Activated CD4-positive, alpha-beta T cell treated with anti-CD3 and anti-CD28 coated beads, Interleukin-2, amount 50 U/mL, for 48 hours (primary cell): ENCODE measurements around the gene CBLN1.
"Not testable (repeated sequence)": the region's sequence is repeated elsewhere in the genome, so short reads cannot be mapped to it uniquely, and the experiment has no call there.

Experiments used
- DNase-seq, 2 experiments: peaks; one replicate each; pipeline ENCODE4 v3.0.0-alpha.2; 2020

Gene CBLN1

DNA sequence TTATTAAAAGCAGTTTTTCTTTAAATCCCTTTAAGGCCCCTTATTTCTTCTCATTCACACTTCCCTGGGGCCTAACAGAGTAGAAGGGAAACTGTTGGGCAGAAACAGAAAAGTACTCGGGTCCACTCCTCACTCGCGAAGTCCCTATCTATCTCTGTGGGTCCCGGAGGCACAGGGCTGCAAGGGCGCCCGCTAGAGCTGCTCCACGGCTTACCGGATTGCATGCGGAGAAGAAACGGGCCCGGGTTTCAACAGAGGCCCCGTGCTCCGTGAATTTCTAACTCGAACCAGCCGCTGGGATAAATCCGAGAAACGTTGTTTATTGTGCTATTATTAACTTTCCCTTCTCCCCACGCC, 4.3 kb downstream of the CBLN1 start:
- DNase-seq, result no peak

DNA sequence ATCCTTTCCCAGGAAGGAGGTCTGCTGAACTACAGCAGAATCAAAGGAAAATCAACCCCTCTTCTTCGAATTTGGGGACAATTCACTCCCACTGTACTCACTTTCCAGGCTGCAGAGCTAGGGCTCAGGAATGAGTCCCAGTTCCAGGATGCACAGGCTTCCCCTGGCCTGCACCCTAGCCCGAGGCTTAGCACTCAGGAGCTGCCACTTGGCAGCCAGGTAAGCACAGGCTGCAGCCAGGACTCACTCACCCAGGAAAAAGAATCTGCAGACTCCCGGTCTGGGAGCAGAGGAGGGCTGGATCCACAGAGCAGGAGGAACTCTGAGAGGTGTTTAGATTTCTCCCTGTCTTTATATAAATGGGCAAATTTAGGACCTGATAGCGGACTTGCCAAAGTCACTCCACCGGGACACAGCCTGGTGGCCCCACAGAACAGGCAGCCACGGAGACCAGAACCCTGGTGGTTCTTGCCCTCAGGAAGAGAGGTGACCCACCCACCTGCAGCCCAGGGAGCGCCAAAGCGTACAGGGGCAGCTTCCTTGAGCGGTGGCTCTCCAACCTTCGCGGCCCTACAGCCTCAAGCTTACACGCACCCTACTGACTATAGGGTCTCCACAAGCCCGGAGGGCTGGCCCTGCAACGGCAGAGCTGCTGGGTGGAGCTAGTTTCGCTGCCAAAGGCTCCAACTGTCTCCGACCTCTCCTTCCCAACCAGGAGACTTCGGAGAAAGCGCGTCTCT, 4.8 kb downstream of the CBLN1 start:
- no peak for DNase-seq

- DNase-seq, result no peak
Observed at GRCh38 chr16:49275870-49276269, 5.8 kb downstream of the CBLN1 start.

DNA sequence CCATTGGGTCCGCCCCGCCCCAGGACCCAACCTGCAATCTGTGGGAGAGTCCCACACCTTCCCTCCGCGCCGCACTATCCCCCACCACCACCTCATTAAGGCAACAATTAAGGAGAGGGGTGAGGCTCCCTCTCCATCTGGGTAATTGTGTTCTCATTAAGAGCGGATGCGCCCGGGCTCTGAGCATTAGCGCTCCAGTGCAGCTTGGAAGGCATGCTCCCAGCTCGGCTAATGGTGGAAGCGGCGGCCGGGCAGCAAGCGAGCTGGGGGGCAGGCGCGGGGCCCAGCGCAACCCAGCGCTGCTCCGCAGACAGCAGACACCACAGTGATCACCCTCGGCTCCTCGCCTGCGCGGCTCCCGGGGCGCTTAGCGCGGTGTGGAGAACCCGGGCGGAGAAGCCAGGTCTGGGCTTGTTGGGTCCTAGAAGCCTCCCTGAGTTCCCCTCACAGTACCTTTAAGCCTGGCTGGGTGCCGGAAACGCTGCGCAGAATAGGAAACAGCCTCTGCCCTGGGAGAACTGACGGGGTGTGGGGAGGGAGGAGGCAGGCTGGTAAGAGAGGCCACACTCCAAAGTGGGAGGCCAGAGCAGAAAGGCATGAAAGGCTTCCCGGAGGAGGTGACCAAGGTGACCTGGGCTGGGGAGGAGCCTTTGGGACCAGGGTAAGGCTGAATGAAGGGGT, 6.4 kb downstream of the CBLN1 start:
- DNase-seq, result no peak

- no peak for DNase-seq
Observed at GRCh38 chr16:49274591-49274990, 7.0 kb downstream of the CBLN1 start.

GRCh38 chr16:49273771-49274170, 7.9 kb downstream of the CBLN1 start:
- no peak for DNase-seq

DNA sequence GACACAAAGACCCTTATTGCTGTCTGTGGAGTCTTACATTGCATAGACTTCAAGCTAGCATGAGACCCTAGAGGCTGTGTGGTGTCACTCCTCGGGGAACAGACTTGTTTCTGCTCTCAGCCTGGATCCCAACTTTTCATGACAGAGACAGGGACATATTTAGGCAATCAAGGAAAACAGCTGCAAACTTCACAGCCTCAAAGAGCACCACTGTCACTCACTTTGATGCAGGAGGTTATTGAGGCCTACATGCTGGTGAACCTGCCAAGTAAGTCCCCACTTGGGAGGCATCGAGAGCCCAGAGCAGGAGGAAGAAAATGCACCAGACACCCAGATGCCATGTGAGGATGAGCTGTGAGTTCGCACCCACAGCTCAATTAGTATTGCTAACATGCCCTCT, 10.3 kb downstream of the CBLN1 start:
- no peak for DNase-seq

DNA sequence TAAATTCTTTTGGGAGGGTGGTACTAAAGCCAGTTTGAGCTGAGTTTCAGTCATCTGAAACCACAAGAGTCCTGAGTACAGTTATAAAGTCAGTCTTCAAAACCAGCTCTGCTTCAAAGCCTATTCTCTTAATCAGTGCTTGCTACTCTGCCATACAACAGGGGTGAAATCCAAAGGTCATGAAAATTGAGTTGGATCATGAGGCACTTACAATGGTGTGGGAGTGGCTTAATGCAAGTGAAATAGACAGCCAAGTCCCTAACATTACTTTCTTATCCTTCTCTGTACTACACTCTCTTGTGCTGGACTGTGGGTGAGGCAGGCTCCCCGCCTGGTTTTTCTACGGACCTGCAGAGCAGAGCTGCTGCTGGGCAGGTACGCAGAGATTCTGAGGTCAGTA, 12.4 kb downstream of the CBLN1 start:
- no peak for DNase-seq

DNA sequence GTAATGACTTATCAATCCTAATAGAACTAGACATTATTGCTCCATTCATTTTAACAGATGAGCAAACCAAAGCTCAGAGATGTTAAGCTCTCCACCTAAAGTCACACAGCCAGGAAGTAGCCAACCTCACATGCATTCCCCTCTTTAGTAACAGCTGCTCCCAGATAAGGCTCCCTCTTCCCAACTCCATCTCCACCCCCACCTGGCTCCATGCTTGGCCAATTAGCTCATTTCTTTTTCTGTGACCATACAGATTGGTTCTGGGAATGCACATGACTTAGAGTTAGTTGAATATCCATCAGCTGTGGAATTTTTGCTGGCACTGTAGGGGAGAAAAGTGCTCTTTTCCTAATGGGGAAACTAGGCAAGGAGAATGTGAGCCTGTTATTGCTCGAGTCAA, 13.0 kb downstream of the CBLN1 start:
- DNase-seq, result no peak

- DNase-seq, result no peak
Observed at GRCh38 chr16:49262501-49262900, 19.1 kb downstream of the CBLN1 start.

DNA sequence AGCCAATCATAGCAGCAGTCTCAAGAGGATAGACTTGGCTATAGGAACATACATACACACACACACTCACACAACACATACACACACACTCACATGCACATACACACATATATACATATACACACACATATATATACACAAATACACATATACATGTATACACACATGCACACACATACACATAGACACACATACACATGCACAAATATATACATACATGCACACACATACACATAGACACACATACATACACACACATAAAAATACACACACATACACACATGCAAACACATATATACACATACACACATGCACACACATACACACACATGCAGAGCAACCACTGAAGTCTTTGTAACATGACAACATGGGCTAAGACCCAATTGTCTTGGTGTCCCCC, 19.7 kb downstream of the CBLN1 start:
- DNase-seq, result no peak

DNA sequence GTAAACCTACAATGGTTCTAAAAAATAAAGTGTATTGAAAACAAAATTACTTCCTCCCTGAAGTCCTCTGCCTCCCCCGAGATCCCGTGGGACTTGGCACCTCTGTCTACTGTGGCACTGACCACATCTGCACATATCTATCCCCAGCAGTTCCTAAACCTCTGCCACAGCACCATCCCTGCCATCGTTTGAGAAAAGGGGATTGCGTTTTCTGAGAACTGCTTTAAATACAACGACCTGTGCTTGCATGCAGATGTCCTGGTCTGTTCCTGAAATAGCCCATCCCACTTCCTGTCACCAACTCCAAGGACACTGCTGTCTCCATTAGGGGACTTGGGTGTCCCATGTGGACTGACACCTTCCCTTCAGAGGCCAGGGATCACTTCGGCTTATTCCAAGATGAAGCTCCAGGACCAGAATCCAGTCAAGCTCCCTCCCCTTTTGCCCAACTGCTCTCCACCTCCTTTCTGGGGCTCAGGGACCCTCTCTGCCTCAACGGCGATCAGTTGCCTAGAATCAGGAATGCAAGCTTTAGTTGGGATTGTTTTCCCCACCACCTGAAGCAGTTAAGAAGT, 20.6 kb downstream of the CBLN1 start:
- no peak for DNase-seq

DNA sequence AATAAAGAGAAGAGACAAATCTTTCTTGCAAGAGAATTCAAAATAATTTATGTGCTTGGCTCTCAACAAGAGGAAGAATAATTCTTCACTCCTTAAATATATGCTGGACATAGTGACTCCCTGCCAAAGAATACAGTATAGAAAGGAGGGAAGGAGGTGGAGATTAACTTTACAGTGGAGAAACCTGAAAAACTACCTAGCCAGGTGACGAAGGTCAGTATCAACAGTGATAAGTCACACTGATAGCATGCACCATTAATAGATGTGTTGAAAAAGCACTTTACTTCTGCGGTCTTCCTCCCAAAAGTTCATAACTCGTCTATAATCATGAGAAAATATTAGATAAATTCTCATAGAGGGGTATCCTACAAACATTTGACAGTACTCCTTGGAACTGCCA, 21.4 kb downstream of the CBLN1 start:
- DNase-seq, result no peak

DNA sequence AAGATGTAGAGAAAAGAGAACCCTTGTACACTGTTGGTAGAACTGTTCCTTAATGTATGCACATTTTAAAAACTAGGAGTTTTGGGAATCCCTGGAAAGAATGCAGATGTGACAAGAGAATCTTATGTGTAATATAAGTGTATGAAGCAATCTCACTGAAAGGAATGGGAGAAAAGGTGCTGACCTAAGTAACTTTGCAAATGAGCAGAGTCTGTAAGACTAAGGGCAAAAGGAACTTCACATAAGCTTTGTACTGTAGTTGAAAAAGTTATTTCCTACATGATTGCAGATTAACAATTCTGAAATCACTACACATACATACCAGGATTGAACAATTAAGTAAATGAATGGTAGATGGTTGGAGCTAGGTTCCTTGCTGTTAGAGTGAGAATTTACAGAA, 22.3 kb downstream of the CBLN1 start:
- no peak for DNase-seq

- DNase-seq, result no peak
Observed at GRCh38 chr16:49250689-49251088, 30.9 kb downstream of the CBLN1 start.

DNA sequence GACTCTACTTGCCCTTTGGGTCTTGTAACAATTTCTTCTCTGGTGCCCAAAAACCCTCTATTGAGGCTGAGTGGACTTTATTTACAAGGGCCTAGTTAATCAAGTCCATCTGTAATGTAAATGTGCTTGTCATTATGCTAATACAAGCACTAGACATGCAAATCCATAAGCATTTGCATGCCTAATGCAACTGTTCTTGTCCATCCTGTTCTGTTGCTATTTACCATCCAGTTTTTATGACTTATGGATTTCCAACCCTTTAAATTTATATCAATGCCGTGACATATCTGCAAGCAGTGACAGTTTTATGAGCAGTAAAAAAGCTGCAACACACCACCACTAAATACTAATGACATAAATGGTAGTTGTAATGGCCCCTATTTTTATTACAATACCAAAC, 33.4 kb downstream of the CBLN1 start:
- DNase-seq, result no peak

- DNase-seq, result no peak
Observed at GRCh38 chr16:49236216-49236615, 45.4 kb downstream of the CBLN1 start.

- not testable (repeated sequence) for DNase-seq
Observed at GRCh38 chr16:49228335-49228734, 53.3 kb downstream of the CBLN1 start.
